SK-N-SH (cell line): ENCODE data around the gene SFMBT2. TPM values are rescaled to one million over a fixed set of nuclear protein-coding genes. Genes with fewer than 3 reads are reported as not detected.

Source experiments
- CTCF ChIA-PET: fragments of 300-600, 350-600 bp; formaldehyde crosslinking; extraction: SDS; loops from one replicate; lab custom pipeline; 2021; lab: Yijun Ruan, JAX
- POLR2A ChIA-PET: fragments of 350-600 bp; sonication (Branson Sonifier 250); formaldehyde crosslinking; extraction: SDS; loops from one replicate; lab custom pipeline; 2020; ENCODE audit warnings: antibody characterized with exemption, inconsistent platforms; lab: Yijun Ruan, JAX
- DNase-seq: peaks from one replicate; pipeline ENCODE4 v3.0.0; 2012
- H2AFZ ChIP-seq: fragments of 200-600 bp; sonication (generic); 2 replicates; pipeline ENCODE4 v1.8.1; 2016; ENCODE audit warnings: antibody characterized with exemption, mild to moderate bottlenecking, low read depth
- H3F3A ChIP-seq: fragments of 200-600 bp; sonication (generic); replicated peaks from 2 replicates; pipeline ENCODE3; 2016; ENCODE audit warnings: antibody characterized with exemption, mild to moderate bottlenecking; ENCODE audit not compliant: insufficient read depth
- H3K27ac ChIP-seq, 2 experiments: fragments of 200-500 bp in 1 of 2; fragments of 200-600 bp in 1 of 2; sonication (Bioruptor generic) in 1 of 2; sonication (generic), shearing (Covaris generic) in 1 of 2; 2 replicates each; pipeline versions ENCODE4 v1.5.1 to v1.6.1; 2014 to 2016; ENCODE audit warnings: low read depth in 2 of 2, inconsistent platforms in 1 of 2, low read length in 1 of 2, mild to moderate bottlenecking in 1 of 2, mixed read lengths in 1 of 2
- H3K27me3 ChIP-seq: fragments of 200-600 bp; sonication (generic), shearing (Covaris generic); 2 replicates; pipeline ENCODE4 v1.6.1; 2016; ENCODE audit warnings: mixed run types; ENCODE audit not compliant: insufficient read depth
- H3K36me3 ChIP-seq, 2 experiments: fragments of 200-500 bp in 1 of 2; fragments of 200-600 bp in 1 of 2; sonication (Bioruptor generic) in 1 of 2; sonication (generic) in 1 of 2; replicated peaks in 1 of 2; 2 replicates each; pipeline versions ENCODE3 to v1.5.1; 2014 to 2016; ENCODE audit warnings: low read length in 1 of 2, mild to moderate bottlenecking in 1 of 2; ENCODE audit not compliant: insufficient read depth in 2 of 2, control insufficient read depth in 1 of 2
- H3K4me1 ChIP-seq, 2 experiments: fragments of 200-500 bp in 1 of 2; fragments of 200-600 bp in 1 of 2; sonication (Bioruptor generic) in 1 of 2; sonication (generic), shearing (Covaris generic) in 1 of 2; 2 replicates each; pipeline versions ENCODE4 v1.5.1 to v1.6.1; 2014 to 2016; ENCODE audit warnings: low read depth in 1 of 2, low read length in 1 of 2, mixed run types in 1 of 2; ENCODE audit not compliant: insufficient read depth in 2 of 2, control insufficient read depth in 1 of 2
- H3K4me2 ChIP-seq: fragments of 200-600 bp; sonication (generic), shearing (Covaris generic); 2 replicates; pipeline ENCODE4 v1.6.1; 2017; ENCODE audit warnings: mixed run types
- H3K4me3 ChIP-seq, 2 experiments: fragments of 200-500 bp in 1 of 2; fragments of 200-600 bp in 1 of 2; sonication (Bioruptor generic) in 1 of 2; sonication (generic), shearing (Covaris generic) in 1 of 2; 2 replicates each; pipeline versions ENCODE4 v1.5.1 to v1.8.1; 2014 to 2016; ENCODE audit warnings: low read depth in 2 of 2, inconsistent platforms in 1 of 2, low read length in 1 of 2, mild to moderate bottlenecking in 1 of 2, mixed read lengths in 1 of 2, moderate library complexity in 1 of 2
- H3K79me2 ChIP-seq: fragments of 200-600 bp; sonication (generic); 2 replicates; pipeline ENCODE4 v1.8.1; 2017; ENCODE audit warnings: mild to moderate bottlenecking; ENCODE audit not compliant: insufficient read depth
- H3K9ac ChIP-seq: fragments of 200-600 bp; sonication (generic); 2 replicates; pipeline ENCODE4 v1.6.1; 2017; ENCODE audit warnings: mixed run types
- H3K9me2 ChIP-seq: fragments of 200-600 bp; sonication (generic); 2 replicates; pipeline ENCODE4 v1.6.1; 2017; ENCODE audit warnings: mixed run types
- H3K9me3 ChIP-seq: fragments of 200-600 bp; sonication (generic); 2 replicates; pipeline ENCODE4 v1.6.1; 2017; ENCODE audit warnings: mixed run types, mild to moderate bottlenecking, moderate library complexity
- H4K20me1 ChIP-seq: fragments of 200-600 bp; sonication (generic); 2 replicates; pipeline ENCODE4 v1.6.1; 2017; ENCODE audit warnings: mild to moderate bottlenecking, mixed run types; ENCODE audit not compliant: insufficient read depth
- CHD2 ChIP-seq: fragments of 150-350 bp; IDR thresholded peaks from 2 replicates; pipeline ENCODE4 v1.6.1; 2018; ENCODE audit warnings: low read length; ENCODE audit not compliant: partially characterized antibody
- ELF1 ChIP-seq: IDR thresholded peaks from 2 replicates; pipeline ENCODE4 v1.4.0; 2012
- EP300 ChIP-seq, 2 experiments: IDR thresholded peaks; 2 replicates each; pipeline versions ENCODE4 v1.4.0 to v1.6.1; 2012; ENCODE audit warnings: borderline replicate concordance in 1 of 2, low read depth in 1 of 2, low read length in 1 of 2
- EZH2phosphoT487 ChIP-seq: fragments of 200-600 bp; sonication (generic); IDR thresholded peaks from 2 replicates; pipeline ENCODE4 v1.6.1; 2017; ENCODE audit warnings: low read depth, mixed run types, mild to moderate bottlenecking, antibody characterized with exemption, moderate library complexity, borderline replicate concordance
- FOSL2 ChIP-seq: IDR thresholded peaks from 2 replicates; pipeline ENCODE4 v1.4.0; 2012; ENCODE audit warnings: low read depth, mild to moderate bottlenecking, moderate library complexity, borderline replicate concordance
- FOXJ3 ChIP-seq: sonication (generic); formaldehyde crosslinking; IDR thresholded peaks from 2 replicates; pipeline ENCODE4 v1.5.1; 2020; ENCODE audit warnings: mild to moderate bottlenecking, missing genetic modification reagents
- GATA2 ChIP-seq: sonication (generic); formaldehyde crosslinking; IDR thresholded peaks from 2 replicates; pipeline ENCODE4 v1.5.0; 2020; ENCODE audit warnings: mild to moderate bottlenecking, missing genetic modification reagents
- IRF3 ChIP-seq: fragments of 150-350 bp; IDR thresholded peaks from 2 replicates; pipeline ENCODE4 v1.6.1; 2016; ENCODE audit warnings: mild to moderate bottlenecking, low read depth, low read length
- MEF2A ChIP-seq: IDR thresholded peaks from 2 replicates; pipeline ENCODE4 v1.4.0; 2012; ENCODE audit warnings: low read depth, borderline replicate concordance
- NFIC ChIP-seq: IDR thresholded peaks from 2 replicates; pipeline ENCODE4 v1.4.0; 2012; ENCODE audit warnings: borderline replicate concordance
- NRF1 ChIP-seq: IDR thresholded peaks from 2 replicates; pipeline ENCODE4 v1.6.1; 2012; ENCODE audit warnings: low read depth, mild to moderate bottlenecking, low read length
- RAD21 ChIP-seq: IDR thresholded peaks from 2 replicates; pipeline ENCODE4 v1.6.1; 2012; ENCODE audit warnings: mild to moderate bottlenecking, low read length
- RCOR1 ChIP-seq: fragments of 150-350 bp; IDR thresholded peaks from 2 replicates; pipeline ENCODE4 v1.6.1; 2017; ENCODE audit warnings: antibody characterized with exemption, low read length
- RFX5 ChIP-seq: IDR thresholded peaks from 2 replicates; pipeline ENCODE4 v1.6.1; 2012; ENCODE audit warnings: mild to moderate bottlenecking, improper control_type of control experiment, low read length
- SMC3 ChIP-seq: IDR thresholded peaks from 2 replicates; pipeline ENCODE4 v1.6.1; 2012; ENCODE audit warnings: low read depth, low read length, improper control_type of control experiment
- TAF1 ChIP-seq: IDR thresholded peaks from 2 replicates; pipeline ENCODE4 v1.6.1; 2012; ENCODE audit warnings: low read depth, mild to moderate bottlenecking, low read length, moderate library complexity, borderline replicate concordance
- TCF12 ChIP-seq: IDR thresholded peaks from 2 replicates; pipeline ENCODE4 v1.4.0; 2012
- TEAD4 ChIP-seq: IDR thresholded peaks from 2 replicates; pipeline ENCODE4 v1.4.0; 2012; ENCODE audit warnings: mild to moderate bottlenecking, borderline replicate concordance; ENCODE audit not compliant: insufficient read depth
- USF1 ChIP-seq: IDR thresholded peaks from 2 replicates; pipeline ENCODE4 v1.4.0; 2012; ENCODE audit warnings: low read depth, borderline replicate concordance
- WGBS: methylation state at CpG from one replicate; pipeline ENCODE4 v1.1.6; 2017; ENCODE audit warnings: low lambda C conversion rate; 5-methylcytosine and 5-hydroxymethylcytosine counted together
- polyA plus RNA-seq, 3 experiments: library from polyadenylated mRNA; depleted of rRNA; stranded (reverse); fragments of >200 nt; gene quantifications; 2 replicates each; pipeline ENCODE4 v1.2.3, GENCODE V29; 2012
- TF ChIP-seq, protein P1 (sequence below): fragments of 200-600 bp; sonication (generic); IDR thresholded peaks from 2 replicates; pipeline ENCODE4 v1.6.1; 2017; ENCODE audit warnings: antibody characterized with exemption, mild to moderate bottlenecking, moderate library complexity
- TF ChIP-seq, protein P2 (sequence below): fragments of 150-350 bp; IDR thresholded peaks from 2 replicates; pipeline ENCODE4 v1.6.1; 2017; ENCODE audit warnings: antibody characterized with exemption, low read length, low read depth, borderline replicate concordance

SFMBT2 gene
- polyA plus RNA-seq, 1 of the 3 experiments (the other 2 are of a cell fraction), result 0.20 TPM

DNA sequence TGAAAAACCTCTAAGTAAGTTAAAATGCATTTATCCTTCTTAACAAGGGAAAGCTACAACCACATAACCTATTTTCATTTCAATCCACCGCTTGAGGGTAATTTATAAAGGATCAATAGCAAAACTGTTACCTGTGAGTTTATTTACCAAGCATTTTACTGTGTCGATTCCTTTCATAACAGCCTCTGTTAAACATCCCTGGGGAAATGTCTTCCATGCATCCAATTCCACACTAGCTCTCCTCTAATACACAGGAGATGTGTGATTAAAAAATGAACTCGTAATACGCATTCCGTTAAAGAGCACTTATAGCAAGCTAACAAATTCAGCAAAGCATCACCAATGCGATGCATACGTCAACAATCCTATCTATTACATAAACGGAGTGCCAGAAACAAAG, 185.7 kb downstream of the SFMBT2 start:
- H3K4me2 ChIP-seq, result no peak overlapping the region
- WGBS, result 52% methylated on average over 8 of the region's 8 CpGs
- no peaks in the 10 kb centered on the region; a peak in 1 of 4 replicates for H3K4me1 ChIP-seq
- ChIA-PET CTCF (no interaction called here), POLR2A (no interaction called here)
- no peak overlapping the region for H3K4me3 ChIP-seq
- DNase-seq, result no peak
- no peak overlapping the region for H2AFZ ChIP-seq
- no peaks in the 10 kb centered on the region for H3F3A ChIP-seq
- no peaks in the 10 kb centered on the region for H3K9me2 ChIP-seq
- H4K20me1 ChIP-seq, result no peaks in the 10 kb centered on the region
- H3K36me3 ChIP-seq, result no peaks in the 10 kb centered on the region
- H3K79me2 ChIP-seq, result no peaks in the 10 kb centered on the region
- no peak overlapping the region for H3K27ac ChIP-seq
- no peaks in the 10 kb centered on the region; the same call in 1 of the 2 replicates for H3K9me3 ChIP-seq
- no peak for TF ChIP-seq RCOR1
- no peak for TF ChIP-seq EP300 (IDR thresholded peaks at IDR 0.05; ENCODE audit: borderline replicate concordance in 1 of 2, low read depth in 1 of 2, low read length in 1 of 2)
- no peak for TF ChIP-seq SMC3
- no peak for TF ChIP-seq NFIC
- TF ChIP-seq TCF12, result no peak
- TF ChIP-seq, protein P1, sequence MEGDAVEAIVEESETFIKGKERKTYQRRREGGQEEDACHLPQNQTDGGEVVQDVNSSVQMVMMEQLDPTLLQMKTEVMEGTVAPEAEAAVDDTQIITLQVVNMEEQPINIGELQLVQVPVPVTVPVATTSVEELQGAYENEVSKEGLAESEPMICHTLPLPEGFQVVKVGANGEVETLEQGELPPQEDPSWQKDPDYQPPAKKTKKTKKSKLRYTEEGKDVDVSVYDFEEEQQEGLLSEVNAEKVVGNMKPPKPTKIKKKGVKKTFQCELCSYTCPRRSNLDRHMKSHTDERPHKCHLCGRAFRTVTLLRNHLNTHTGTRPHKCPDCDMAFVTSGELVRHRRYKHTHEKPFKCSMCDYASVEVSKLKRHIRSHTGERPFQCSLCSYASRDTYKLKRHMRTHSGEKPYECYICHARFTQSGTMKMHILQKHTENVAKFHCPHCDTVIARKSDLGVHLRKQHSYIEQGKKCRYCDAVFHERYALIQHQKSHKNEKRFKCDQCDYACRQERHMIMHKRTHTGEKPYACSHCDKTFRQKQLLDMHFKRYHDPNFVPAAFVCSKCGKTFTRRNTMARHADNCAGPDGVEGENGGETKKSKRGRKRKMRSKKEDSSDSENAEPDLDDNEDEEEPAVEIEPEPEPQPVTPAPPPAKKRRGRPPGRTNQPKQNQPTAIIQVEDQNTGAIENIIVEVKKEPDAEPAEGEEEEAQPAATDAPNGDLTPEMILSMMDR, result no peak
- no peak for TF ChIP-seq FOXJ3 (CRISPR knock-in tag)
- no peaks in the 10 kb centered on the region for H3K27me3 ChIP-seq
- no peak overlapping the region for H3K9ac ChIP-seq

DNA sequence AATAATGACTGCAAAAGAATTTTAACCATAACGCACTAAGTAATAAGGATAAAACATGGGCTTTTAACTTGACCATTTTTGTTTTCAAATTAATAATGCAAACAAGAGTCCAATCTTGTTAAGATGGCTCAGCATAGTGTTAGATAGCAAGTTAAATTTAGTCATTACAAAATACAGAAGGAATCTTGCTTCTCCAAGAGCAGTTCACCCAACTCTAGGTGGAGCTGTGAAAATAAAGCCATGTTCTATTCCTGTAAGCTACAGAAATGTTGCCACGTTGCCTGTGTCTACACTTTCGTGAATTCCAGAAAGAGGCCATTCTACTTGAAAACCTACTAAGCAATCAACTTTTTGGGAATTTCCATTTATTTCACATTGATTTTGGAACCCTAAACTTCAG, 191.9 kb downstream of the SFMBT2 start:
- H3K9me3 ChIP-seq, result no peaks in the 10 kb centered on the region; the same call in 1 of the 2 replicates
- 52% methylated on average over 3 of the region's 3 CpGs for WGBS
- H3K9me2 ChIP-seq, result no peaks in the 10 kb centered on the region
- no peaks in the 10 kb centered on the region for H3K36me3 ChIP-seq
- ChIA-PET POLR2A (no interaction called here), CTCF (interaction anchor here (0.7 to 1.3 kb wide), 3 partner anchors 19 to 108 kb away, joined by 3 to 5 read pairs (median 4); no protein-coding TSS in a partner anchor)
- no peak overlapping the region for H3K9ac ChIP-seq
- H3K4me2 ChIP-seq, result no peak overlapping the region
- H2AFZ ChIP-seq, result no peak overlapping the region
- no peaks in the 10 kb centered on the region for H3F3A ChIP-seq
- peaks cover 0 to 3% of the 10 kb centered on the region in 2 experiments; a peak in 2 of 4 replicates for H3K4me1 ChIP-seq
- DNase-seq, result no peak
- H3K27ac ChIP-seq, result no peak overlapping the region
- H3K4me3 ChIP-seq, result no peak overlapping the region
- H3K27me3 ChIP-seq, result no peaks in the 10 kb centered on the region
- H4K20me1 ChIP-seq, result no peaks in the 10 kb centered on the region
- H3K79me2 ChIP-seq, result no peaks in the 10 kb centered on the region
- no peak for TF ChIP-seq RFX5
- no peak for TF ChIP-seq CHD2
- TF ChIP-seq TCF12, result no peak
- TF ChIP-seq, protein P1, result no peak
- no peak for TF ChIP-seq NFIC
- TF ChIP-seq TAF1, result no peak
- TF ChIP-seq EZH2phosphoT487, result no peak
- TF ChIP-seq GATA2 (CRISPR knock-in tag), result no peak
- TF ChIP-seq ELF1, result no peak
- TF ChIP-seq, protein P2, sequence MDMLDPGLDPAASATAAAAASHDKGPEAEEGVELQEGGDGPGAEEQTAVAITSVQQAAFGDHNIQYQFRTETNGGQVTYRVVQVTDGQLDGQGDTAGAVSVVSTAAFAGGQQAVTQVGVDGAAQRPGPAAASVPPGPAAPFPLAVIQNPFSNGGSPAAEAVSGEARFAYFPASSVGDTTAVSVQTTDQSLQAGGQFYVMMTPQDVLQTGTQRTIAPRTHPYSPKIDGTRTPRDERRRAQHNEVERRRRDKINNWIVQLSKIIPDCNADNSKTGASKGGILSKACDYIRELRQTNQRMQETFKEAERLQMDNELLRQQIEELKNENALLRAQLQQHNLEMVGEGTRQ, result no peak
- TF ChIP-seq MEF2A, result no peak
- TF ChIP-seq TEAD4, result no peak
- TF ChIP-seq IRF3, result no peak
- no peak for TF ChIP-seq NRF1
- no peak for TF ChIP-seq EP300 (IDR thresholded peaks at IDR 0.05; ENCODE audit: borderline replicate concordance in 1 of 2, low read depth in 1 of 2, low read length in 1 of 2)
- TF ChIP-seq RAD21, result no peak
- no peak for TF ChIP-seq USF1
- TF ChIP-seq FOSL2, result no peak
